ENCODE measurements around the gene SH3BGRL3.
A peak's percentile ranks its signal among the peaks of the same experiment; 100 is the strongest.

Gene SH3BGRL3

GRCh38 chr1:26259005-26259404 lies 20.9 kb upstream of the SH3BGRL3 start:
- 0 out of 2 replicates have a peak, but pooled peaks cover 3% of the 10 kb centered on the region for H3K36me3 ChIP-seq (ENCODE audit: insufficient read depth, low read length)
- H3K4me3 ChIP-seq (ENCODE audit: low read depth, low read length), result no peak overlapping the region
- no peaks in the 10 kb centered on the region for H3K79me2 ChIP-seq (ENCODE audit: control insufficient read depth, insufficient read depth, low read length, unreplicated experiment)
- H3K27ac ChIP-seq (ENCODE audit: low read depth, low read length), result no peak overlapping the region
- no peak overlapping the region for H2AFZ ChIP-seq (ENCODE audit: low read length, unreplicated experiment)
- H3K27me3 ChIP-seq (ENCODE audit: insufficient read depth, low read length), result no peaks in the 10 kb centered on the region
- no peaks in the 10 kb centered on the region for H3K4me1 ChIP-seq (ENCODE audit: control insufficient read depth, insufficient read depth, low read length, unreplicated experiment)

DNA sequence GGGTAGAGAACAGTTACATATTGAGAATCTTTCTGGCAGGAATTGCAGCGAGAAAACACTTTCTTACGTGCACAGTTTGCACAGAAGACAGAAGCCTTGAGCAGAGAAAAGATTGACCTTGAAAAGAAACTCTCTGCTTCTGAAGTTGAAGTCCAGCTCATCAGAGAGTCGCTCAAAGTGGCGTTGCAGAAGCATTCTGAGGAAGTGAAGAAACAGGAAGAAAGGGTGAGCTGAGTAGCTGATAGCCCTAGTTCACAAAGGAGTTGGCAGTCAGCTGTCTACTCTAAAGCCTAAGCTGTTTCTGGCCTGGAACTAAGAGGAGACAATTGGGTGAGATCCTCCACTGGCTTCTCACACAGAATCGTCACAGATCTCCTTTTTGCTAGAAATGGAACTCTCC lies 20.3 kb upstream of the SH3BGRL3 start:
- Histone ChIP-seq H3K36me3 (ENCODE audit: insufficient read depth, low read length) (0 out of 2 replicates have a peak, but pooled peaks cover 3% of the 10 kb centered on the region), H3K79me2 (ENCODE audit: control insufficient read depth, insufficient read depth, low read length, unreplicated experiment) (no peaks in the 10 kb centered on the region), H3K27ac (ENCODE audit: low read depth, low read length) (no peak overlapping the region), H3K4me1 (ENCODE audit: control insufficient read depth, insufficient read depth, low read length, unreplicated experiment) (no peaks in the 10 kb centered on the region), H3K27me3 (ENCODE audit: insufficient read depth, low read length) (no peaks in the 10 kb centered on the region), H3K4me3 (ENCODE audit: low read depth, low read length) (no peak overlapping the region), H2AFZ (ENCODE audit: low read length, unreplicated experiment) (no peak overlapping the region)

- peaks cover 14% of the 10 kb centered on the region for H3K36me3 ChIP-seq (ENCODE audit: insufficient read depth, low read length)
- no peaks in the 10 kb centered on the region for H3K79me2 ChIP-seq (ENCODE audit: control insufficient read depth, insufficient read depth, low read length, unreplicated experiment)
Measured at GRCh38 chr1:26263212-26263611, 16.7 kb upstream of the SH3BGRL3 start.

GRCh38 chr1:26265405-26265804 lies 14.5 kb upstream of the SH3BGRL3 start:
- H2AFZ ChIP-seq (ENCODE audit: low read length, unreplicated experiment), result no peak overlapping the region
- no peaks in the 10 kb centered on the region for H3K27me3 ChIP-seq (ENCODE audit: insufficient read depth, low read length)
- H3K27ac ChIP-seq (ENCODE audit: low read depth, low read length), result no peak overlapping the region
- no peak overlapping the region for H3K4me3 ChIP-seq (ENCODE audit: low read depth, low read length)
- no peaks in the 10 kb centered on the region for H3K79me2 ChIP-seq (ENCODE audit: control insufficient read depth, insufficient read depth, low read length, unreplicated experiment)
- H3K36me3 ChIP-seq (ENCODE audit: insufficient read depth, low read length), result peaks cover 31% of the 10 kb centered on the region
- no peaks in the 10 kb centered on the region for H3K4me1 ChIP-seq (ENCODE audit: control insufficient read depth, insufficient read depth, low read length, unreplicated experiment)

More at GRCh38 chr1:26263212-26263611, 16.7 kb upstream of the SH3BGRL3 start:
- no peak overlapping the region for H2AFZ ChIP-seq (ENCODE audit: low read length, unreplicated experiment)
- no peak overlapping the region for H3K27ac ChIP-seq (ENCODE audit: low read depth, low read length)
- no peak overlapping the region for H3K4me3 ChIP-seq (ENCODE audit: low read depth, low read length)
- no peaks in the 10 kb centered on the region for H3K27me3 ChIP-seq (ENCODE audit: insufficient read depth, low read length)
- no peaks in the 10 kb centered on the region for H3K4me1 ChIP-seq (ENCODE audit: control insufficient read depth, insufficient read depth, low read length, unreplicated experiment)

GRCh38 chr1:26268290-26269197 lies 11.3 kb upstream of the SH3BGRL3 start:
- Histone ChIP-seq H3K4me1 (ENCODE audit: control insufficient read depth, insufficient read depth, low read length, unreplicated experiment) (no peaks in the 10 kb centered on the region), H2AFZ (ENCODE audit: low read length, unreplicated experiment) (no peak overlapping the region), H3K27me3 (ENCODE audit: insufficient read depth, low read length) (no peaks in the 10 kb centered on the region), H3K4me3 (ENCODE audit: low read depth, low read length) (no peak overlapping the region), H3K79me2 (ENCODE audit: control insufficient read depth, insufficient read depth, low read length, unreplicated experiment) (no peaks in the 10 kb centered on the region), H3K36me3 (ENCODE audit: insufficient read depth, low read length) (peaks cover 33% of the 10 kb centered on the region), H3K27ac (ENCODE audit: low read depth, low read length) (no peak overlapping the region)

- peaks cover 33% of the 10 kb centered on the region for H3K36me3 ChIP-seq (ENCODE audit: insufficient read depth, low read length)
- no peak overlapping the region for H3K27ac ChIP-seq (ENCODE audit: low read depth, low read length)
- no peaks in the 10 kb centered on the region for H3K27me3 ChIP-seq (ENCODE audit: insufficient read depth, low read length)
Measured at GRCh38 chr1:26269198-26269550, 10.7 kb upstream of the SH3BGRL3 start.

DNA sequence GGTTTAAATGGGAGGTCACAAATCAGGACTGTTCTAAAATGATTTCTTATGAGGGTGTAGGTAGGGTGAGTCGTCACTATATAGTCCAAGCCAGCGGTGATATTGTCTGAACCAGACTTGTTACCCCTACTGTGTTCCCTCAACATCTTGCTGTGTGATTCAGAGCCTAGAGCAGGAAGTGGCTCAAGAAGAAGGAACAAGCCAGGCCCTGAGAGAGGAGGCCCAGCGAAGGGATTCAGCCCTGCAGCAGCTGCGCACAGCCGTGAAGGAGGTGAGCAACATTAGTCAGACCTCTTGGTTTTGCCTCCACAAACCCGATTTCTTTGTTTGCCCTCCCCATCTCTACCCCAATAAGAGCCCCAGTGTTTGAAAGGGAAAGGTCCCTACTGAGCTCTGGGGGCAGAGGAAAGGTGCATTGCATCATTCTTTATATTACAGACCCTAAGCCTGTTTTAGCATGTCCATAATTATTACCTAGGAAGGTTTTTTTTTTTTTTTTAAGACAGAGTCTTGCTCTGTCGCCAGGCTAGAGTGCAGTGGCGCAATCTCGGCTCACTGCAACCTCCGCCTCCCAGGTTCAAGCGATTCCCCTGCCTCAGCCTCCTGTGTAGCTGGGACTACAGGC lies 5.0 kb upstream of the SH3BGRL3 start:
- H2AFZ ChIP-seq (ENCODE audit: low read length, unreplicated experiment), result no peak overlapping the region
- H3K27ac ChIP-seq (ENCODE audit: low read depth, low read length), result peak overlapping the region; percentile 89
- no peak overlapping the region for H3K4me3 ChIP-seq (ENCODE audit: low read depth, low read length)
- H3K4me1 ChIP-seq (ENCODE audit: control insufficient read depth, insufficient read depth, low read length, unreplicated experiment), result peaks cover 54% of the 10 kb centered on the region
- H3K36me3 ChIP-seq (ENCODE audit: insufficient read depth, low read length), result peaks cover 18% of the 10 kb centered on the region; the same call in 1 of the 2 replicates
- peaks cover 4% of the 10 kb centered on the region for H3K79me2 ChIP-seq (ENCODE audit: control insufficient read depth, insufficient read depth, low read length, unreplicated experiment)
- no peaks in the 10 kb centered on the region for H3K27me3 ChIP-seq (ENCODE audit: insufficient read depth, low read length)

More at GRCh38 chr1:26269198-26269550, 10.7 kb upstream of the SH3BGRL3 start:
- H2AFZ ChIP-seq (ENCODE audit: low read length, unreplicated experiment), result no peak overlapping the region
- no peak overlapping the region for H3K4me3 ChIP-seq (ENCODE audit: low read depth, low read length)
- H3K79me2 ChIP-seq (ENCODE audit: control insufficient read depth, insufficient read depth, low read length, unreplicated experiment), result no peaks in the 10 kb centered on the region
- peaks cover 1% of the 10 kb centered on the region for H3K4me1 ChIP-seq (ENCODE audit: control insufficient read depth, insufficient read depth, low read length, unreplicated experiment)

GRCh38 chr1:26275580-26276431 lies 4.1 kb upstream of the SH3BGRL3 start:
- Histone ChIP-seq H3K4me3 (ENCODE audit: low read depth, low read length) (peak overlapping the region; percentile 19; the same call in 1 of the 2 replicates), H3K27me3 (ENCODE audit: insufficient read depth, low read length) (no peaks in the 10 kb centered on the region), H3K36me3 (ENCODE audit: insufficient read depth, low read length) (peaks cover 12% of the 10 kb centered on the region; the same call in 1 of the 2 replicates), H2AFZ (ENCODE audit: low read length, unreplicated experiment) (peak overlapping the region; percentile 53), H3K4me1 (ENCODE audit: control insufficient read depth, insufficient read depth, low read length, unreplicated experiment) (peaks cover 57% of the 10 kb centered on the region), H3K79me2 (ENCODE audit: control insufficient read depth, insufficient read depth, low read length, unreplicated experiment) (peaks cover 12% of the 10 kb centered on the region), H3K27ac (ENCODE audit: low read depth, low read length) (peak overlapping the region; percentile 89)

GRCh38 chr1:26276432-26276838 lies 3.5 kb upstream of the SH3BGRL3 start:
- H2AFZ ChIP-seq (ENCODE audit: low read length, unreplicated experiment), result no peak overlapping the region
- H3K4me3 ChIP-seq (ENCODE audit: low read depth, low read length), result peak overlapping the region; percentile 44; the same call in 1 of the 2 replicates
- H3K79me2 ChIP-seq (ENCODE audit: control insufficient read depth, insufficient read depth, low read length, unreplicated experiment), result peaks cover 19% of the 10 kb centered on the region
- peaks cover 63% of the 10 kb centered on the region for H3K4me1 ChIP-seq (ENCODE audit: control insufficient read depth, insufficient read depth, low read length, unreplicated experiment)
- peak overlapping the region; percentile 89 for H3K27ac ChIP-seq (ENCODE audit: low read depth, low read length)
- H3K27me3 ChIP-seq (ENCODE audit: insufficient read depth, low read length), result no peaks in the 10 kb centered on the region
- peaks cover 10% of the 10 kb centered on the region; the same call in 1 of the 2 replicates for H3K36me3 ChIP-seq (ENCODE audit: insufficient read depth, low read length)

DNA sequence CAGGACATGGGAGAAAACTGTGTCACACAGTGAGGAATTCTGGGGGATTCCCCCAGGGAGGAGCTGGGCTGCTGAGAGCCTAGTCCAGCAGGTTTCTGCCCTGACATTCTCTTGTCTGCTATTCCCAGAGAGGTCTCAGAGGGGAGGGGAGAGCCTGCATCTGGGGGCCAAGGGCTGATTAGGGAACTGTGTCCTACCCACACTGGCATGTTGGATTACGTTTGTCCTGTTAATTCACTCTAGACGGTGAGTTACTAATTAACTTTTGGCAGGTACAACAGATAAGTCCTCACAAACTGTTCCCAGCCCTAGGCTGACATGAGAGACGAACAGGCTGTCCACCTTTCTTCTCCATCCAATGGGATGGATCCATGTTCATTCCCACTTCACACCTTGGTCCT lies 2.6 kb upstream of the SH3BGRL3 start:
- Histone ChIP-seq H3K27ac (ENCODE audit: low read depth, low read length) (peak overlapping the region; percentile 89), H3K4me1 (ENCODE audit: control insufficient read depth, insufficient read depth, low read length, unreplicated experiment) (peaks cover 71% of the 10 kb centered on the region), H2AFZ (ENCODE audit: low read length, unreplicated experiment) (no peak overlapping the region), H3K79me2 (ENCODE audit: control insufficient read depth, insufficient read depth, low read length, unreplicated experiment) (peaks cover 26% of the 10 kb centered on the region), H3K4me3 (ENCODE audit: low read depth, low read length) (no peak overlapping the region), H3K36me3 (ENCODE audit: insufficient read depth, low read length) (peaks cover 10% of the 10 kb centered on the region; the same call in 1 of the 2 replicates), H3K27me3 (ENCODE audit: insufficient read depth, low read length) (no peaks in the 10 kb centered on the region)
